Astrocyte of the cerebellum (primary cell): ENCODE measurements around the gene ANKRD13D.
A peak's percentile ranks its signal among the peaks of the same experiment; 100 is the strongest.

ENCODE experiments used
- DNase-seq: peaks from one replicate; pipeline ENCODE4 v3.0.0-alpha.2; 2011; ENCODE audit warnings: low read depth
- H3K4me3 ChIP-seq: 2 replicates; pipeline ENCODE4 v1.5.1; 2011; ENCODE audit warnings: mild to moderate bottlenecking, low read depth, low read length, moderate library complexity
- in situ Hi-C: cut with HindIII; loops from 2 replicates; pipeline ENCODE4 v1.10.0; 2017; ENCODE audit warnings: low sequenced_read_pairs
- TF ChIP-seq, protein P1 (sequence below): IDR thresholded peaks from 2 replicates; pipeline ENCODE4 v1.5.1; 2012; ENCODE audit warnings: low read length, low read depth, moderate library complexity, mild to moderate bottlenecking; ENCODE audit errors: missing control alignments

The ANKRD13D gene

GRCh38 chr11:67287355-67288197 lies 1.5 kb upstream of the ANKRD13D start:
- in situ Hi-C loops = no loop called here
- peak overlapping the region; percentile 58 for H3K4me3 ChIP-seq
- TF ChIP-seq, protein P1, sequence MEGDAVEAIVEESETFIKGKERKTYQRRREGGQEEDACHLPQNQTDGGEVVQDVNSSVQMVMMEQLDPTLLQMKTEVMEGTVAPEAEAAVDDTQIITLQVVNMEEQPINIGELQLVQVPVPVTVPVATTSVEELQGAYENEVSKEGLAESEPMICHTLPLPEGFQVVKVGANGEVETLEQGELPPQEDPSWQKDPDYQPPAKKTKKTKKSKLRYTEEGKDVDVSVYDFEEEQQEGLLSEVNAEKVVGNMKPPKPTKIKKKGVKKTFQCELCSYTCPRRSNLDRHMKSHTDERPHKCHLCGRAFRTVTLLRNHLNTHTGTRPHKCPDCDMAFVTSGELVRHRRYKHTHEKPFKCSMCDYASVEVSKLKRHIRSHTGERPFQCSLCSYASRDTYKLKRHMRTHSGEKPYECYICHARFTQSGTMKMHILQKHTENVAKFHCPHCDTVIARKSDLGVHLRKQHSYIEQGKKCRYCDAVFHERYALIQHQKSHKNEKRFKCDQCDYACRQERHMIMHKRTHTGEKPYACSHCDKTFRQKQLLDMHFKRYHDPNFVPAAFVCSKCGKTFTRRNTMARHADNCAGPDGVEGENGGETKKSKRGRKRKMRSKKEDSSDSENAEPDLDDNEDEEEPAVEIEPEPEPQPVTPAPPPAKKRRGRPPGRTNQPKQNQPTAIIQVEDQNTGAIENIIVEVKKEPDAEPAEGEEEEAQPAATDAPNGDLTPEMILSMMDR = no peak
- DNase-seq = no peak

DNA sequence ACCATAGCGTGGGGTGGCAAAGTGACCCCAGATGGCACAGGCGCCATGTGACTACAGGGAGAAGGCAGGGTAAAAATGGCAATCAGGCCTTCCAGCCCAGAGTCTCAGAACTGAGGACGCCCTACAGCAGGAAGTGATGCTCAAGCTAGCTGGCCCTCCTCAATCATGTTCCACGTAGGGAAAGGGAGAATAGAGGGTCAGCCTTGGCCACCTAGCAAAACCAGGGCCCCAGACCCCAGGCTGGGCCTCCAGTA lies 978 bp upstream of the ANKRD13D start:
- no peak for DNase-seq
- in situ Hi-C loops = no loop called here
- peak overlapping the region; percentile 58 for H3K4me3 ChIP-seq
- TF ChIP-seq, protein P1 = no peak

GRCh38 chr11:67288452-67289225 lies 464 bp upstream of the ANKRD13D start:
- peak overlapping the region; percentile 58 for H3K4me3 ChIP-seq
- DNase-seq = peak; percentile 45
- in situ Hi-C loops = no loop called here
- TF ChIP-seq, protein P1 = peak; percentile 27

- no peak for DNase-seq
- in situ Hi-C loops = no loop called here
- TF ChIP-seq, protein P1 = no peak
- peak overlapping the region; percentile 58 for H3K4me3 ChIP-seq
Observed at GRCh38 chr11:67289651-67290479, 762 bp downstream of the ANKRD13D start.

- TF ChIP-seq, protein P1 = no peak
- H3K4me3 ChIP-seq = no peak overlapping the region
- DNase-seq = peak; percentile 36
- in situ Hi-C loops = no loop called here
Observed at GRCh38 chr11:67290801-67291200, 1.7 kb downstream of the ANKRD13D start.

GRCh38 chr11:67291481-67292381 lies 2.6 kb downstream of the ANKRD13D start:
- TF ChIP-seq, protein P1 = no peak
- H3K4me3 ChIP-seq = no peak overlapping the region
- DNase-seq = no peak
- in situ Hi-C loops = no loop called here
